DND-41 (cell line): ENCODE data around the gene STXBP6.

Source experiments
- ATAC-seq: fragments of 200-7000 bp; cut with Tn5 transposase; 3 replicates; pipeline ENCODE4 v1.9.1; 2021; ENCODE audit warnings: low read depth; ENCODE audit not compliant: insufficient read depth
- DNase-seq: peaks from one replicate; pipeline ENCODE4 v3.0.0-alpha.2; 2020
- H2AFZ ChIP-seq: 2 replicates; pipeline ENCODE4 v1.6.0; 2012; ENCODE audit warnings: low read depth, low read length
- H3K27ac ChIP-seq: 2 replicates; pipeline ENCODE4 v1.5.1; 2012; ENCODE audit warnings: low read length, inconsistent platforms
- H3K27me3 ChIP-seq: fragments of 200-600 bp; sonication (generic); 2 replicates; pipeline ENCODE4 v1.6.0; 2012; ENCODE audit warnings: low read length, mild to moderate bottlenecking, inconsistent platforms; ENCODE audit not compliant: insufficient read depth, poor library complexity
- H3K36me3 ChIP-seq: 2 replicates; pipeline ENCODE4 v1.5.1; 2012; ENCODE audit warnings: low read length, inconsistent platforms; ENCODE audit not compliant: insufficient read depth
- H3K4me1 ChIP-seq: 2 replicates; pipeline ENCODE4 v1.5.1; 2012; ENCODE audit warnings: mild to moderate bottlenecking, low read length; ENCODE audit not compliant: insufficient read depth
- H3K4me2 ChIP-seq: 2 replicates; pipeline ENCODE4 v1.6.0; 2012; ENCODE audit warnings: mild to moderate bottlenecking, moderate library complexity, low read length, inconsistent platforms; ENCODE audit not compliant: insufficient read depth
- H3K4me3 ChIP-seq, 2 experiments: fragments of 200-600 bp in 1 of 2; shearing (Covaris generic) in 1 of 2; 2 replicates each; pipeline ENCODE4 v1.5.1; 2012 to 2016; ENCODE audit warnings: inconsistent platforms in 2 of 2, low read length in 2 of 2, mild to moderate bottlenecking in 2 of 2, low read depth in 1 of 2, moderate library complexity in 1 of 2
- H3K79me2 ChIP-seq: 2 replicates; pipeline ENCODE4 v1.6.0; 2012; ENCODE audit warnings: low read length, inconsistent platforms; ENCODE audit not compliant: insufficient read depth
- H3K9ac ChIP-seq: 2 replicates; pipeline ENCODE4 v1.6.0; 2012; ENCODE audit warnings: low read depth, mild to moderate bottlenecking, inconsistent platforms, low read length, moderate library complexity
- H3K9me3 ChIP-seq: 2 replicates; pipeline ENCODE4 v1.5.1; 2012; ENCODE audit warnings: low read length, moderate library complexity, mild to moderate bottlenecking, inconsistent platforms; ENCODE audit not compliant: insufficient read depth, severe bottlenecking
- H4K20me1 ChIP-seq: 2 replicates; pipeline ENCODE4 v1.6.0; 2012; ENCODE audit warnings: low read length; ENCODE audit not compliant: insufficient read depth
- CTCF ChIP-seq: IDR thresholded peaks from 2 replicates; pipeline ENCODE4 v1.5.1; 2012; ENCODE audit warnings: borderline replicate concordance, low read length, moderate library complexity, mild to moderate bottlenecking; ENCODE audit not compliant: poor library complexity, severe bottlenecking; ENCODE audit errors: extremely low read depth
- EZH2 ChIP-seq: IDR thresholded peaks from 3 replicates; pipeline ENCODE4 v1.6.1; 2012; ENCODE audit warnings: borderline replicate concordance, low read depth, mild to moderate bottlenecking, moderate library complexity, low read length, inconsistent platforms; ENCODE audit not compliant: severe bottlenecking

STXBP6 gene

GRCh38 chr14:24848102-24848790 lies 201.7 kb downstream of the STXBP6 start:
- Histone ChIP-seq H3K4me2 (no peak overlapping the region), H4K20me1 (no peaks in the 10 kb centered on the region), H3K4me3 (no peak overlapping the region), H3K27me3 (no peaks in the 10 kb centered on the region), H2AFZ (no peak overlapping the region), H3K27ac (no peak overlapping the region), H3K4me1 (no peaks in the 10 kb centered on the region), H3K79me2 (no peaks in the 10 kb centered on the region), H3K9ac (no peak overlapping the region), H3K36me3 (no peaks in the 10 kb centered on the region), H3K9me3 (no peaks in the 10 kb centered on the region)
- ATAC-seq (no peak), DNase-seq (no peak)
- TF ChIP-seq EZH2 (no peak), CTCF (no peak)

GRCh38 chr14:24847568-24848095 lies 202.3 kb downstream of the STXBP6 start:
- Histone ChIP-seq H2AFZ (no peak overlapping the region), H3K27ac (no peak overlapping the region), H3K9ac (no peak overlapping the region), H3K9me3 (no peaks in the 10 kb centered on the region), H3K4me3 (no peak overlapping the region), H3K79me2 (no peaks in the 10 kb centered on the region), H4K20me1 (no peaks in the 10 kb centered on the region), H3K4me1 (no peaks in the 10 kb centered on the region), H3K27me3 (no peaks in the 10 kb centered on the region), H3K4me2 (no peak overlapping the region), H3K36me3 (no peaks in the 10 kb centered on the region)
- no peak for DNase-seq
- no peak for TF ChIP-seq EZH2
- TF ChIP-seq CTCF: no peak
- ATAC-seq: no peak

GRCh38 chr14:24846261-24846660 lies 203.7 kb downstream of the STXBP6 start:
- TF ChIP-seq CTCF: no peak
- H4K20me1 ChIP-seq: no peaks in the 10 kb centered on the region
- H3K9me3 ChIP-seq: no peaks in the 10 kb centered on the region
- H3K27ac ChIP-seq: no peak overlapping the region
- no peak overlapping the region for H3K4me3 ChIP-seq
- ATAC-seq (no peak), DNase-seq (no peak)
- H3K79me2 ChIP-seq: no peaks in the 10 kb centered on the region
- H3K4me1 ChIP-seq: no peaks in the 10 kb centered on the region
- no peak overlapping the region for H2AFZ ChIP-seq
- H3K36me3 ChIP-seq: no peaks in the 10 kb centered on the region
- H3K27me3 ChIP-seq: no peaks in the 10 kb centered on the region
- H3K9ac ChIP-seq: no peak overlapping the region
- H3K4me2 ChIP-seq: no peak overlapping the region
